Ascending aorta (tissue), 2 donors: ENCODE results near the gene RALGPS1. TPM values are rescaled to one million over a fixed set of nuclear protein-coding genes. Genes with fewer than 3 reads are reported as not detected.

Source experiments
- DNase-seq, 2 donors: peaks; one replicate each; pipeline ENCODE4 v3.0.0-alpha.2; 2019; ENCODE audit warnings: low spot score in 2 of 2
- H3K27ac ChIP-seq, 2 donors: fragments of 200-600 bp; sonication (generic); one replicate each; pipeline ENCODE4 v1.5.1; 2016 to 2017; ENCODE audit warnings: mild to moderate bottlenecking in 1 of 2
- H3K27me3 ChIP-seq: fragments of 200-600 bp; sonication (generic); one replicate; pipeline ENCODE4 v1.5.1; 2017
- H3K36me3 ChIP-seq, 2 donors: fragments of 200-600 bp; sonication (generic); one replicate each; pipeline ENCODE4 v1.5.1; 2016
- H3K4me1 ChIP-seq, 2 donors: fragments of 200-600 bp; sonication (generic); one replicate each; pipeline ENCODE4 v1.5.1; 2016 to 2017; ENCODE audit warnings: mild to moderate bottlenecking in 1 of 2
- H3K4me3 ChIP-seq, 2 donors: fragments of 200-600 bp; sonication (generic); one replicate each; pipeline ENCODE4 v1.5.1; 2016 to 2017; ENCODE audit warnings: mild to moderate bottlenecking in 1 of 2
- H3K9me3 ChIP-seq, 2 donors: fragments of 200-600 bp; sonication (generic); one replicate each; pipeline ENCODE4 v1.5.1; 2016
- CTCF ChIP-seq, 3 experiments: fragments of 200-600 bp in 2 of 3; fragments of 450-650 bp in 1 of 3; sonication (generic) in 2 of 3; IDR thresholded peaks; one replicate each; pipeline ENCODE4 v1.5.1; 2016 to 2019; ENCODE audit warnings: antibody characterized with exemption in 3 of 3, mild to moderate bottlenecking in 1 of 3, moderate library complexity in 1 of 3
- intact Hi-C: fragments of 100-400 bp; cut with DNase I; formaldehyde crosslinking; loops from one replicate; pipeline ENCODE4 v1.15.1; 2023
- total RNA-seq: library from RNA; depleted of rRNA; stranded (reverse); fragments of >200 nt; gene quantifications from one replicate; pipeline ENCODE4 v1.1.0, GENCODE V29; 2016

RALGPS1 gene
- total RNA-seq, 1 donor from 2014 or later, result 9.8 TPM

GRCh38 chr9:127176631-127177030, 262.0 kb downstream of the RALGPS1 start:
- intact Hi-C loops, result no loop called here
- H3K36me3 ChIP-seq, result no peaks in the 10 kb centered on the region
- no peaks in the 10 kb centered on the region for H3K27me3 ChIP-seq
- no peak overlapping the region for H3K27ac ChIP-seq
- H3K9me3 ChIP-seq, result no peaks in the 10 kb centered on the region
- no peak overlapping the region for H3K4me3 ChIP-seq
- DNase-seq, result peak in 1 of 2 donors; percentile 39
- peaks cover 7 to 18% of the 10 kb centered on the region in 2 donors for H3K4me1 ChIP-seq
- TF ChIP-seq CTCF (IDR thresholded peaks at IDR 0.05), result no peak

GRCh38 chr9:127177231-127177630, 262.6 kb downstream of the RALGPS1 start:
- TF ChIP-seq CTCF (IDR thresholded peaks at IDR 0.05), result no peak
- Histone ChIP-seq H3K4me1 (peaks cover 7 to 18% of the 10 kb centered on the region in 2 donors), H3K4me3 (no peak overlapping the region), H3K27ac (no peak overlapping the region), H3K9me3 (no peaks in the 10 kb centered on the region), H3K27me3 (no peaks in the 10 kb centered on the region), H3K36me3 (no peaks in the 10 kb centered on the region)
- intact Hi-C loops, result no loop called here
- peak in 1 of 2 donors; percentile 46 for DNase-seq

- TF ChIP-seq CTCF (IDR thresholded peaks at IDR 0.05), result no peak
- DNase-seq, result peak in 1 of 2 donors; percentile 50
- no peaks in the 10 kb centered on the region for H3K36me3 ChIP-seq
- no peaks in the 10 kb centered on the region for H3K9me3 ChIP-seq
- intact Hi-C loops, result no loop called here
- H3K27ac ChIP-seq, result no peak overlapping the region
- peaks cover 7 to 18% of the 10 kb centered on the region in 2 donors for H3K4me1 ChIP-seq
- H3K4me3 ChIP-seq, result no peak overlapping the region
- no peaks in the 10 kb centered on the region for H3K27me3 ChIP-seq
These were observed 263.2 kb downstream of the RALGPS1 start for GRCh38 chr9:127177665-127178265.

- Histone ChIP-seq H3K9me3 (no peaks in the 10 kb centered on the region), H3K4me3 (no peak overlapping the region), H3K4me1 (peaks cover 7 to 22% of the 10 kb centered on the region in 2 donors), H3K36me3 (no peaks in the 10 kb centered on the region), H3K27me3 (no peaks in the 10 kb centered on the region), H3K27ac (peak overlapping the region; percentile 30 to 59)
- no peak for TF ChIP-seq CTCF (IDR thresholded peaks at IDR 0.05)
- intact Hi-C loops, result no loop called here
- peak in 1 of 2 donors; percentile 63 for DNase-seq
These were observed 264.4 kb downstream of the RALGPS1 start for GRCh38 chr9:127178686-127179632.

- Histone ChIP-seq H3K4me1 (peaks cover 7 to 29% of the 10 kb centered on the region in 2 donors), H3K27ac (peak overlapping the region; percentile 30 to 59), H3K27me3 (no peaks in the 10 kb centered on the region), H3K9me3 (no peaks in the 10 kb centered on the region), H3K4me3 (no peak overlapping the region), H3K36me3 (no peaks in the 10 kb centered on the region)
- peak in 1 of 2 donors; percentile 65 for DNase-seq
- intact Hi-C loops, result no loop called here
- TF ChIP-seq CTCF (IDR thresholded peaks at IDR 0.05), result no peak
These were observed 265.3 kb downstream of the RALGPS1 start for GRCh38 chr9:127179633-127180441.
